Activated naive CD4-positive, alpha-beta T cell treated with anti-CD3 and anti-CD28 coated beads for 36 hours (primary cell): ENCODE measurements around the gene URB2. TPM values are rescaled to one million over a fixed set of nuclear protein-coding genes. Genes with fewer than 3 reads are reported as not detected.
"Not testable (repeated sequence)": the region's sequence is repeated elsewhere in the genome, so short reads cannot be mapped to it uniquely, and the experiment has no call there.

Source experiments
- CTCF ChIA-PET: fragments of 350-600 bp; sonication (Branson Sonifier 250); formaldehyde crosslinking; loops from one replicate; lab custom pipeline; 2021; ENCODE audit warnings: antibody characterized with exemption; lab: Charles Lee
- DNase-seq: peaks from one replicate; pipeline ENCODE4 v3.0.0-alpha.2; 2020
- H3K27ac Mint-ChIP-seq: one replicate; pipeline ENCODE4 v1.8.0; 2021; ENCODE audit warnings: mild to moderate bottlenecking, mixed read lengths
- H3K27me3 Mint-ChIP-seq: one replicate; pipeline ENCODE4 v1.8.0; 2021; ENCODE audit warnings: low read depth, mixed read lengths
- H3K36me3 Mint-ChIP-seq: one replicate; pipeline ENCODE4 v1.8.0; 2021; ENCODE audit warnings: low read depth, mixed read lengths
- H3K4me1 Mint-ChIP-seq: one replicate; pipeline ENCODE4 v1.8.0; 2021; ENCODE audit warnings: low read depth, mixed read lengths
- H3K4me3 Mint-ChIP-seq: one replicate; pipeline ENCODE4 v1.8.0; 2021; ENCODE audit warnings: mild to moderate bottlenecking, moderate library complexity, mixed read lengths
- H3K9me3 Mint-ChIP-seq: one replicate; pipeline ENCODE4 v1.8.0; 2021; ENCODE audit warnings: mixed read lengths
- intact Hi-C: fragments of 100-400 bp; cut with micrococcal nuclease; formaldehyde crosslinking; loops from one replicate; pipeline ENCODE4 v1.15.1; 2023
- total RNA-seq, 2 experiments: library from RNA; stranded (reverse); gene quantifications; one replicate each; pipeline ENCODE4 v1.2.3, GENCODE V29; 2021

URB2 gene
- total RNA-seq, 2 experiments from 2014 or later, result 9.5 to 10.0 TPM

GRCh38 chr1:229707127-229707526 lies 81.1 kb downstream of the URB2 start:
- H3K4me1 Mint-ChIP-seq, H3K27me3 Mint-ChIP-seq, H3K9me3 Mint-ChIP-seq, CTCF ChIA-PET, H3K27ac Mint-ChIP-seq, DNase-seq, intact Hi-C loops, H3K36me3 Mint-ChIP-seq, H3K4me3 Mint-ChIP-seq: not testable (repeated sequence)

- no peak overlapping the region for H3K4me3 Mint-ChIP-seq
- intact Hi-C loops, result no loop called here
- CTCF ChIA-PET, result interaction anchor here (0.6 kb wide), 1 partner anchor 50 kb away, joined by 3 read pairs; no protein-coding TSS in a partner anchor
- no peak for DNase-seq
- no peaks in the 10 kb centered on the region for H3K27me3 Mint-ChIP-seq
- H3K4me1 Mint-ChIP-seq, result no peaks in the 10 kb centered on the region
- no peaks in the 10 kb centered on the region for H3K36me3 Mint-ChIP-seq
- H3K27ac Mint-ChIP-seq, result no peak overlapping the region
- peaks cover 6% of the 10 kb centered on the region for H3K9me3 Mint-ChIP-seq
These were observed 83.5 kb downstream of the URB2 start for GRCh38 chr1:229709500-229710013.

Other genes starting within 250 kb of the URB2 start
- gene ACTA1, start 192.2 kb upstream of the URB2 start, total RNA-seq, result not detected
- 10 to 100 TPM; 53.9 to 57.2 TPM for gene NUP133, start 117.9 kb upstream of the URB2 start, total RNA-seq
- 10 to 100 TPM; 18.9 to 19.1 TPM for gene ABCB10, start 67.5 kb upstream of the URB2 start, total RNA-seq
- 10 to 100 TPM; 10.3 TPM for gene TAF5L, start 125 bp upstream of the URB2 start, total RNA-seq